NCI-H446 (cell line): ENCODE results near the gene NOC3L.
A peak's percentile ranks its signal among the peaks of the same experiment; 100 is the strongest.
"Not testable (repeated sequence)": the region's sequence is repeated elsewhere in the genome, so short reads cannot be mapped to it uniquely, and the experiment has no call there.

ENCODE experiments used
- DNase-seq, 2 experiments: peaks; one replicate each; lab custom pipeline; 2025; lab: John Stamatoyannopoulos, UW

Gene NOC3L

GRCh38 chr10:94363251-94363565, 469 bp upstream of the NOC3L start:
- DNase-seq: no peak

GRCh38 chr10:94361171-94361794, 1.5 kb downstream of the NOC3L start:
- peak in 1 of 2 experiments; percentile 12 for DNase-seq

- DNase-seq: no peak
These were observed 4.3 kb downstream of the NOC3L start for GRCh38 chr10:94358480-94358879.

DNA sequence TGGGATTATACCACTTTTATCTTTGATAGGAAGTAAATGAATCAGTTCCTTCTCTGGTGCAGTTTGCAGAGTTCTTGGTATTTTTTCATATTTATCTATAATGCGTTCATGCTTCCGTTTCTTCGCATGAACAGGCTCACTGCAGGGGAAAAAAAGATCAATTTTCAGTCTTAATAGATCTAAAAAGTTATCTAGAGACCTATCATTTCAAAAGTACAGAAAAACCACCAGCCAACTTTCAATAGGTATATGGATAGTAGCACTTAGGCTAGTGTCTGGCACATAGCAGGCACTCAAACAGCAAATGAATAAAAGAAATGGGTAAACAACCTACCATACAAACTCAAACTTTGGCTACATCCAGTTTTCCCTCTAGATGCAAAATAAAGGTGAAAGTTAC, 5.5 kb downstream of the NOC3L start:
- DNase-seq: no peak

DNA sequence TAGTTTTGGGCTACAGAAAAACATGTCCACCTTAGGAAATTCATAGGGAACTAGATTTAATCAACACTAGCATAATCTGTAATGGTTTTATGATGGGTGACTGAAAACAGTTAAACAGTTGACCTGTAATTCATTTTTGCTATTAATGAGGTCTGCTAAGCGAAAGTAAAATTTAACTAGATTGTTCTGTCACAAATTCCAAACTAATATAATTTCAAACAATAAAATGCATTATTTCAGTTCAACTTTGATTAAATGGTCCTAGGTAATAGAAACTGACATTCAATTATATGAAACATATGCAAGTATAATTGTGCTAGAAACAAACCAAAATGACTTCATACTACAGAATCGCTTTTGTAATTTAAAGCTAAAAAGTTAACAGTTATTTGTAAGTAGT, 6.9 kb downstream of the NOC3L start:
- no peak for DNase-seq

GRCh38 chr10:94353336-94353735, 9.4 kb downstream of the NOC3L start:
- no peak for DNase-seq

- no peak for DNase-seq
These were observed 11.7 kb downstream of the NOC3L start for GRCh38 chr10:94351089-94351488.

- not testable (repeated sequence) for DNase-seq
These were observed 12.2 kb downstream of the NOC3L start for GRCh38 chr10:94350500-94350899.

DNA sequence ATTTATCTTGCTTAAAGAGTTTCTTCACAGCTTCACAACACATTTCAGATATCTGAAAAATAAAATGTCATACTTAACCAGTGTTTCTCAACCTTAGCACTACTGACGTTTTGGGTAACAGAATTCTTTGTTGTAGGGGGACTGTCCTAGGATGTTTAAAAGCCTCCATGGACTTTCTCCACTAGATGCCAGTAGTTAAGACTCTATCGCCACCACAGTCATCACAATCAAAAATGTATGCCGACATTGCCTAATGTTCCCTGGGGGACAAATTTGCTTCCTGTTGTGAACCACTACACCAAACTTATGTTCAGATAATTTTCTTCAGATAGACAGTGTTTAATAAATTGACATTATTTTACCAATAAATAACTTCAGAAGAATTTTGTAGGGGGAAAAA, 13.4 kb downstream of the NOC3L start:
- no peak for DNase-seq

DNA sequence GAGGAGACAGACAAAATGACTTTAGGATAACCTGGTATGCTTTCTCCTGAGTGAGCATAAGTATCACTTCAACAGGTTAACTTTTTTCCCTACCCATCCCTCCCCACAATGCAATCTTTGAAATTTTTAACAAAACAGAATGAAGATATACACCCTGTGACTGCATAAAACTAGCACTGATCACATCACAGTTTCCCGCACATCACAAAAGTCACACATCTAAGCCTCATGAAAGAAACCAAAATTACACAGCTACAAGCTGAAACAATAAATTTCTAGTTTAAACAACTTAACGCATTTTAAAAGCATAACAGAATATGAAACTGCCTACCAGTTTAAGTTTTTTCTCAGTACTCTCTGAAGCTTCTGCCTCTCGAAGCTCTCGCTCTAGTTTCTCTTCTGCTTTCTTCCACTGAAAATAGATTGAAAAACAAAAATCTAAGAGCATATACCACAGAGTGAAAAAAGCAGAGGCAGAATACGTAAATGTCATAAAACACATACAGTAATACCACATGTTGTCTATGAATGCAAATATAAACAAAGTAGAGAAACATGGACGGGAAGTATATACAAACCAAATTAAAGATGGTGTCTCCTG, 18.1 kb downstream of the NOC3L start:
- no peak for DNase-seq

- DNase-seq: no peak
These were observed 19.6 kb downstream of the NOC3L start for GRCh38 chr10:94343151-94343550.

GRCh38 chr10:94334857-94335256, 27.9 kb downstream of the NOC3L start:
- no peak for DNase-seq

- DNase-seq: no peak
These were observed 29.7 kb downstream of the NOC3L start for GRCh38 chr10:94333051-94333450.

- DNase-seq: no peak
These were observed 34.1 kb downstream of the NOC3L start for GRCh38 chr10:94328613-94329012.

DNA sequence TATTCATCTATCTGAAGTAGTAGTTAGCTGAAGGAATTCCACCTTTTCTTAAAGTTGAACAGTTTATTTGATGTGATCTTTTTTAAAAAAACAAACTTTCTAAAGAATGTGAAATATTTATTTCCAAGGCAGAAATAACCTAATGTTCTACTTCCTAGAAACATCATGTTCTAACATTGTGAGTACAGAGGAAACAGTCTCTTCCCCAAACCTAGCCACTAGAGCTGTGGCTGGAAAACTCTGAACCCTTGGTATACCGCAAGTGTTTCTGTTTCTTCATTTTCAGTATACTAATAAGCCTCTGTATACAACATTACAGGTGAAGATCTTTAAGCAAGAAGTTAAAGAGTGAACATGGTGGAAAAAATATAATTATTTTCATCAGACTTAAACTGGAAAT, 35.1 kb downstream of the NOC3L start:
- DNase-seq: no peak

GRCh38 chr10:94324609-94325233, 38.0 kb downstream of the NOC3L start:
- no peak for DNase-seq

- DNase-seq: peak; percentile 2 to 60
These were observed 42.3 kb downstream of the NOC3L start for GRCh38 chr10:94320285-94320914.

- no peak for DNase-seq
These were observed 46.2 kb downstream of the NOC3L start for GRCh38 chr10:94316560-94316959.

DNA sequence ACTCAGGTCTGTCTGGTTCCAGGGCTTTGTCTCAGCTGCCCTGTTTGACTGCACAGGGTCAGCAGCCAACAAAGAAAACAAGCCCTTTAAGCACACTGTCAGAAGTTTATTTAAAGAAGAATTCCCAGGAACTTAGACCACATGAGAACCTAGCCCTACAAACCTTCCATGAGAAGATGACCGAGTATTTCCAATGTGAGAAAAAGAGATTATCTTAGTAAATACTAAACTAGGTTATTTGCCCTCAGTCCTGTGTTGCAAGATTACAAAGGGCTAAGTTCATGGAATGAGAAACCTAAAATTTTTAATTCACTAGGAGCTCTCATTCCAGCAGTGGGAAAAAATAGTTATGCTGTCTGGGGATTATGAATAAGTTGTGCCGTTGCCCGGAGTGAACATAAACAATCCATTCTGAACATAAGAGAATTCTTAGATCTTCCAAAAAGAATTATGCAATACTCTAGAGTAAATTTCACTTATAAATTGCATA, 46.7 kb downstream of the NOC3L start:
- no peak for DNase-seq

DNA sequence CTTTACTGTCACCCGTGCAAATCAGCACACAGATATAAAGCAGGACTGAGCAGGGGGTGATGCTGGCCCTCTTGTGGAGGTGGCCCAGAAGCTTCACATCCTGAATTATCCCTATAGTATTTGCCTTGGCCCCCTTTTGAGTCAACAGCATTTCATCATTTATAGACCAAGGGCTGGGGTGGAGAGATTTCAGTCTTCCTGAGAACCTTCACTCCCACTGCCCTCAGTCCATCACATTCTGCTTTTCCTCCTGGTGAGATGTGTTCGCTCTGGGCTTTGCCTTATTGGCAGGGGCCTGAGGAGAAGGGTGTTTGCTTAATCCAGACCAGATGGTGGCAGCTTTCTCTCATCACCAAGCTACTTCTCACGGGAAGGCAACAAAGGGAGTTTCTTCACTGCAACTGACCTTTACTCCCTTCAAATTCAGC, 47.7 kb downstream of the NOC3L start:
- no peak for DNase-seq

DNA sequence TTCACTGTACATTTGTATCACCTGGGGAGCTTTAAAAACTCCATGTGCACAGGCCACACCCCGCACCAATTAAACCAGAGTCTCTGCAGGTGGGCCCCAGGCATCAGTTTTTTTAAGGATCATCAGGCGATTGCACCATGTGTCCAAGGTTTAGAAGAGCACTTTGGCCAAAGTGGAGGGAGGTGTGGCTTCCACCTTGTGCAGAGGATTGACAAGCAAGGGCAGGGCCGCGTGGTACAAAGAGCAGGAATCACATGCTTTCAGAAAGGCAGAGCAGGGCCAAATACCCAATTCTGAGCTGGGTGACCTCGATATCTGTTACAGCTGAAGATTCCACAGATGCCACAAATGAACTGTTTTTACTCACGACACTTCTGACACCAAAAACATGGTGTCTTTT, 52.4 kb downstream of the NOC3L start:
- DNase-seq: no peak

GRCh38 chr10:94308866-94309265, 53.9 kb downstream of the NOC3L start:
- no peak for DNase-seq

GRCh38 chr10:94307046-94307615, 55.6 kb downstream of the NOC3L start:
- no peak for DNase-seq
